GM19328 (cell line): ENCODE results near the gene ACKR2.

Experiments
- ATAC-seq: cut with Tn5 transposase; IDR thresholded peaks from one replicate; pipeline ENCODE4 v1.9.1; 2021; ENCODE audit warnings: mild to moderate bottlenecking, moderate library complexity; ENCODE audit not compliant: unreplicated experiment

ACKR2 gene, protein sequence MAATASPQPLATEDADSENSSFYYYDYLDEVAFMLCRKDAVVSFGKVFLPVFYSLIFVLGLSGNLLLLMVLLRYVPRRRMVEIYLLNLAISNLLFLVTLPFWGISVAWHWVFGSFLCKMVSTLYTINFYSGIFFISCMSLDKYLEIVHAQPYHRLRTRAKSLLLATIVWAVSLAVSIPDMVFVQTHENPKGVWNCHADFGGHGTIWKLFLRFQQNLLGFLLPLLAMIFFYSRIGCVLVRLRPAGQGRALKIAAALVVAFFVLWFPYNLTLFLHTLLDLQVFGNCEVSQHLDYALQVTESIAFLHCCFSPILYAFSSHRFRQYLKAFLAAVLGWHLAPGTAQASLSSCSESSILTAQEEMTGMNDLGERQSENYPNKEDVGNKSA

GRCh38 chr3:42809202-42809601, at the start of gene ACKR2:
Gene ACKR2, plus strand, starts transcription at chr3:42809445. Its CDS starts 55,058 bp downstream, at chr3:42864503.
- no peak for ATAC-seq

DNA sequence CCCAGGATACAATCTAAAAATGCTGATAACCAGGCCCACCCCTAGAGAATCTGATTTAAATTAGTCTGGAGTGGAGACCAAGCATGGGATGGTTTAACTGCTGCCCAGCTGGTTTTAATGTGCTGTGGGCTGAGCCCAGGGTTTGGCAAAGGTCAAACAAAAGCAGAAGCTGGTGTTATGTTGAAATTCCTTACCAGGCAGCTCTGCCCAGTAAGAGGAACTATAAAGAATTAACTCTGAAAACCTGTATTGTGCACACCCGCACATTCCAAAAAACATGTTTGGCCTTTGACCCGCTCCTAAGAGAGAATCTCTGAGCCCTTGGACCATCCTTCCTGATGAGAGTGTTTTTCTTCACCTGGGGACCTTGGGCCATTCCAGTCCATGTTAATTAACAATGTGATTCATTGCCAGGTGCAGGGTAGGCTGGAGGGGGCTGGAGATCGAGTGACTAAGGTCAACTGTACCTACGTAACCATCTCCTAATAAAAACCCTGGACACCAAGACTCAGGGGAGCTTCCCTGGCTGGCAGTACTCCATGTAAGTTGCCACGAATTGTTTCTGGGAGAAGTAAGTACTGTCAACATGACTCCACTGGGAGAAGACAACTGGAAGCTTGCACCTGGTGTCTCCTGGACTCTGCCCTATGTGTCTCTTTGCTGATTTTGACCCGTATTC, 47.1 kb upstream of the ACKR2 start:
- no peak for ATAC-seq

DNA sequence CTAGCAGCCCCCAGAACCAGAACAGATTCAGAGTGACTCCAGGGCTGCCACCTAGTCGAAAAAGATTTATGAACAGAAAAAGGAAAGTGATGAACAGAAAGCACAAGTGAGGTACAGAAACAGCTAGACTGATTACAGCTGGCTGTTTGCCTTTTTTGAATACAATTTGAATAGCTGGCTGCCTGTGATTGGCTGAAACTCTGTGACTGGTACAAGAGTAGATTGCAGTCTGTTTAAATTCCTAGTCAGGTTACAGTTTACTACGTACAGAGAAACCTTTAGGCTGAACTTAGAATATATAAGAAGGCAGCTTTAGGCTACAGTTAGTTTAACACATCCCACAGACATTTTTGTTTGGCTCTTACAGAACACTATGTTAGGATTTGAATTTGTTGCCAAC, 46.2 kb upstream of the ACKR2 start:
- no peak for ATAC-seq

DNA sequence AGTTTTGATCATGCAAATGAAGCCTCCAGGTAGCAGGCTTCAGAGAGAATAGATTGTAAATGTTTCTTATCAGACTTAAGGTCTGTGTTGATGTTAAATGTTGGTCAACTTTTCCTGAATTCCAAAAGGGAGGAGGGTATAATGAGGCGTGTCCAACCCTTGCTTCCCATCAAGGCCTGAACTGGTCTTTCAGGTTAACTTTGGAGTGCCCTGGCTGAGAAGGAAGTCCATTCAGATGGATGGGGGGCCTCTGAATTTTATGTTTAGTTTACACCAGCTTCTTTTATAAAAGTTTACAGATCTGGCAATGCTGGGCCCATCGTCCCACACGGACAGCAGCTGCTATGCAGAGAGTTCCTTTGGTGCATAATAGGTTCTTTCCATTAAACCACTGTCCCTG, 45.1 kb upstream of the ACKR2 start:
- ATAC-seq: no peak

DNA sequence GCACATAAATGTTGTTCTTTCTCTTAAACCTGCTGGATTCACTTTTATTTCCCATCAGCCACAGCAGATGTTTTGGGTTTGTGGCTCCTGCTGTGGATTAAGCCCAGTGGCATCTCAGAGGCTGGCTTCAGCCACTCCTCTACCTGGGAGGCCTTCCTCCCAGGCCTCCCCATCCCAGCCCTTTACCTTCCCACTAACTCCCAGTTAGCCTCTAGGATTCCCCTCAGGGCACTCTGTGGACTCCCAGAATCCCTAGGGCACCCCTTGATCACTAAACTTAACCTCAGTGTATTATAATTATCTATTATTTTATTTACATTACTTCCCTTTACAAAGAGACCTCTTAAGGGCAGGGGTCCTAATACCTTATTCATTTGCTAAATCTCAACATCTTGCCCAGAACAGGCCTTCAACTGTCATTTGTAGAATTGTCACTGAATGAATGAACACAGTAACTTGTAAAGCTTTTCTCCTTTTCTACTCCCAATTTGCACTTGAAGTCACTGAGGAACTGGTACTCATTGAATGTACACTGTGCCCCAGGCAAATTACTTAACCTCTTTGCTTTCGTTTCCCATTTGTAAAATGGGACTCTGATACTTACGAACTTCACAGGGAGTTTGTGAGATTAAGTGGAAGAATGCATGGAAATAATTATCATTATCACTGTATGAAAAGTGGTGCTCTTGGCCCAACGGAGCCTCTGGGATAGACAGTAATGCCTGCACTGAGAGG, 44.5 kb upstream of the ACKR2 start:
- no peak for ATAC-seq

DNA sequence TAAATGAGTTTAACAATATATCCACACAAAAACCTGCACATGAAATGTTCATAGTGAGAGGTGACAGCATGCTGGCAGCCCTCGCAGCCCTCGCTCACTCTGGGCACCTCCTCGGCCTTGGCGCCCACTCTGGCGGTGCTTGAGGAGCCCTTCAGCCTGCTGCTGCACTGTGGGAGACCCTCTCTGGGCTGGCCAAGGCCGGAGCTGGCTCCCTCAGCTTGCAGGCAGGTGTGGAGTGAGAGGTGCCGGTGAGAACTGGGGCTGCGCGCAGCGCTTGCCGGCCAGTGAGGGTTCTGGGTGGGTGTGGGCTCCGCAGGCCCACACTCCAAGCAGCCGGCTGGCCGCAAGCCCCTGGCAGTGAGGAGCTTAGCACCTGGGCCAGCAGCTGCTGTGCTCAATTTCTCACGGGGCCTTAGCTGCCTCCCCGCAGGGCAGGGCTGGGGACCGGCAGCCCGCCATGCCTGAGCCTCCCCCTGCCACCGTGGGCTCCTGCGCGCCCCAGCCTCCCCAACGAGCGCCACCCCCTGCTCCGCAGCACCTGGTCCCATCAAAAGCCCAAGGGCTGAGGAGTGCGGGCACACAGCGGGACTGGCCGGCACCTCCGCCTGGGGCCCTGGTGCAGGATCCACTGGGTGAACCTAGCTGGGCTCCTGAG, 39.6 kb upstream of the ACKR2 start:
- no peak for ATAC-seq

- no peak for ATAC-seq
These were observed 38.0 kb upstream of the ACKR2 start for GRCh38 chr3:42771271-42771670.

DNA sequence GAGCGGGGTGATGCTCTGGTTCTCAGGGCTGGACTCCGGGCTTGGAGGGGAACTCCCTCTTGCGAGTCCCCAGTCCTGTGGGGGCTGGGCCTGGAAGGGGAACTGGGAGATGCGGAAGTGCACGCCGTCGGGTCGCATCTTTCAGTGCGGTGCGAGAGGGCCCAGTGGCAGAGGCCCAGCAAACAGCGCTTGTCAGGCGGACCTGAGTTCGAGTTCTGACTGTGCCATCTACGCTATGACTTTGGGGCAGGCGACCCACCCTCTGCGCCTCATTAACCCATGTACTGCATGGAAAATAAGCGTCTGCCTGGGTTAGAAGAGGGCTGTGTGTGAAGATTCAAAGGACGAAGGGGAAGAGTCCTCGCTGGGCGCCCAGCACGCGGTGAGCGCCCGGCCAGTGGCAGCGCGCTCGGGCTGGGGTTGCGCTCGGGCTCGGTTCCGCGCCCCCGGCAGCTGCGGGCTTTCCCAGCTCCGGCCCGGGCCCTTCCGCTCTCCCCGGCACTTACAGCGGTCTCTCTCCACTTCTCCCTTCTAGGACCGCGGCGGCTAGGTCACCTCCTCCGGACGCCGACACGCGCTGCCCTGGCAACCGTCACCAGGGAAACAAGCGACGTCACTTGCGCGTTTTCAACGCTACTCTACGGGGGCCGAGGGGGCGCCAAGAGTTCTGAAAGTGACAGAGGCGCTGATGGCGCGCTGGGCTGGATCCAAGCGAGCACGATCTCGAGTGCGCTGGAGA, 36.4 kb upstream of the ACKR2 start, which contains the start of gene CCDC13:
Gene CCDC13 (minus strand): TSS at position 584 of the 739 bp plus-strand sequence. CDS start 14,908 bp downstream, outside the sequence.
- peak; percentile 99 for ATAC-seq

DNA sequence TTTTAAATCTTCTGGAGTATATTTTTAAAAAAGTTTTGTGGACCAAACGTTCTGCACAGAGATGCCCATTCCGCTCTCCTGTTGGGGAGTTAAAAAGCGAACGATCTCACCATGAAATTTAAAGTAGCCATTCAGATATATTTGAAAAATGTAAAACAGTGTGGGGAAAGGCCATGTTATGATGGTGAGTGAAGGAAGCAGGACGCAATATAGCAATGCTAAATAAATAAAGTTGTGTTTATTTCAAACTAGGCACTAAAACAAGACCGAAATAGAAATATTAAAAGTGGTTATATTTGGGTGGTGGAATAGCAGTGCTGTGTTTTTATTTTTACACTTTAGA, 35.9 kb upstream of the ACKR2 start:
- peak; percentile 14 for ATAC-seq

DNA sequence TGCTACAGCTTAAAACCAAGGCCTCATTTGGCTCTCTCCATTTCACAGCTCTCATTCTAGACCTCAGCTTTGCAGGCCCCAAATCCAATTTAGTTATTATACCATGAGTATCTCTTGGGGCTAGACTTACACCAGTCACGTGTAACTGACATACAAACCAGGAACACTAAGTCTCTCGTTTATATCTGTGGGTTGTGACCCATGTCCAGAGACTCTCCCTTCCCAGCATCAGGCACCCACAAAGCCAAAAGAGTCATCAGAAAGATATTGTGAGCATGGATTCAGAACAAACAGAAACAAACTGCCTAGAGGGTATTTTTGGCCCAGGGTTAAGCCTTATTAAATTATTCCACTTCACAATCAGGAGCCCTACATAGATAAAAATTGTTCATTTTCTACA, 30.6 kb upstream of the ACKR2 start:
- ATAC-seq: no peak

DNA sequence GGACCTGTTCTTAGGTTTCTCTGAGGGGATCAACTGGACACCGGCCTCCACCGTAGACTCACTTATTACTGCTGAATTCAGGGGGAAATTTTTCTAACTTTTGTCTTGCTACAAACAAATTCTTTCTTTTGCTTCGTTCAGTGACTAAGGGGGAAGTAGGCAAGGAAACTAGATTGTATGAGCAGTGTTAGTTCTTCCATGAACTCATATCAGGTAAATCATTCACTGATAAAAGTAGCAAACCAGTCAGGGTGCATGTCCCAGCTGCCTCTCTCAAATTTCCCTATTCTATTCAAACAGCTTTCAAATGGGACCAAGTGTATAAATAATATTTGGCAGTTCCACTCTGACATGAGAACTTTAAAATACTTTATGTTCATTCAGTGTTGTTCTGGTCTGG, 28.8 kb upstream of the ACKR2 start:
- ATAC-seq: no peak

DNA sequence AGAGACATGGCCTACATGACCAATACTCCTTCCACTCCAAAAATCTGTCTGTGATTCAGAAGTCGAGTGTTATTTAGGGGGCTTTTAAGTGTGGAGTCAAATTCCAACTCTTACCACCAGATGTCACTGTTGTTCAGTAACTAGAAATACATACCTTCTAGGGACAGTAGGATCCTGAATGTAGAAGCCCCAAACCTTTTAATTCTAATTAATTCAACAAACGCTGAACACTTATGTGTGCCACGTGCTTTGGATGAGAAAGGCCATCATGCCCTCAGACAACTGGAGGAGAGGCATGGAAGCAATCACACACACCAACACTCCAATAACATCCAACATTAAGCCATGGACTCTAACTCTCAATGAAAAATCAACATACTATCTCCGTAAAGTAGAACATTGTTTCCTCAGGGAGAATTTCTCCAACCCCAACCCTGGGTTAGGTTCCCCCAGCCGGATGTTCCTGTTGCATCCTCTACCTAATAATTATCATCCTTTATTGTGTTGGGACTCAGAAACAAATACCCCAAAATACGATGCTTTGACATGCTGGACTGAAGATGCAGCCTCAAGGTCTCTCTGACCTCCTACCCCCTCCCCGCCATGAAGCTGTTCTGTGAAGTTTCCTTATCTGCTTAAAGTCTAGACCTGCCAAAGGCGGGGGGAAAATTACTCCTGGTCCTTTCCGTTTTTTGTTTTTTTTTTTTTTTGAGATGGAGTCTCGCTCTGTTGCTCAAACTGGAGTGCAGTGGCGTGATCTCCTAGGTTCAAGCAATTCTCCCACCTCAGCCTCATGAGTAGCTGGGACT, 28.1 kb upstream of the ACKR2 start:
- ATAC-seq: no peak

DNA sequence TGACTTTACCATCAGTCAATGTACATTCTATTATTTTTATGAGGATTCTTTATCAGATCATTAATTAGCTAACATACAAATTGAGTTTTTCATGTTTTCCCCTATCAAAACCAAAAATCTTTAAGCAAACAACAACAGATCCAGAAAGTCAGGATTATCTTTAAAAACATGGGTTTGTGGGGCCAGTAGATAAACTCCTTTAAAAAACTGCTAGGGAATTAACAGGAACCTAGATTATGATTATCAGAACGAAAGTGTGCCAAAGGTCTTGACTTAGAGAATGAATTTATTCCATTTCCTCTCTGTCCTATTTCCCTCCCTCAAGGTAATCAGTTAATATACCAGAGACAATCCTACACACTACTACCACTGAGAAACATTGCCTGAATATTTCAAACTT, 23.0 kb upstream of the ACKR2 start:
- ATAC-seq: no peak

GRCh38 chr3:42786631-42787030, 22.6 kb upstream of the ACKR2 start:
- ATAC-seq: no peak

DNA sequence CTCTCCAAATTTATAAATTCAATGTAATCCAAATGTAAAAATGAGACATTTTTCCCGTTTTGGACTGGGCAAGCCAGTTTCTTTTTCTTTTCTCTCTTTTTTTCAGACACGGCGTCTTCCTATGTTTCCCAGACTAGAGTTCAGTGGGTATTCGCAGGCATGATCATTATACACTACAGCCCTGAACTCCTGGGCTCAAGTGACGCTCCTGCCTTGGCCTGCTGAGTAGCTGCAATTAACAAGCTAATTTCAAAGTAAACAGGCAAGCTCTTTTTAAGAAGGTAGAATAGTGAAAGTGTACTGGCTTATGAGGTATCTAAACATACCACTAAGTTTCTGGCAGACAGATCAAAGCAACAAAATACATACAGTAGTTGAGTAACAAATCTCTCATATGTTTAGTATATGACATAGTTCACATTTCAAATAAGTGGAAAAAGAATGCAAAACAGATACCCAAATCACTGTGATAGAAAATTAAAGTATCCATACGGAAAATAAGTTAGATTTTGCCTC, 18.5 kb upstream of the ACKR2 start:
- ATAC-seq: no peak

GRCh38 chr3:42795621-42796181, 13.5 kb upstream of the ACKR2 start:
- ATAC-seq: no peak

GRCh38 chr3:42796332-42796885, 12.8 kb upstream of the ACKR2 start:
- no peak for ATAC-seq

DNA sequence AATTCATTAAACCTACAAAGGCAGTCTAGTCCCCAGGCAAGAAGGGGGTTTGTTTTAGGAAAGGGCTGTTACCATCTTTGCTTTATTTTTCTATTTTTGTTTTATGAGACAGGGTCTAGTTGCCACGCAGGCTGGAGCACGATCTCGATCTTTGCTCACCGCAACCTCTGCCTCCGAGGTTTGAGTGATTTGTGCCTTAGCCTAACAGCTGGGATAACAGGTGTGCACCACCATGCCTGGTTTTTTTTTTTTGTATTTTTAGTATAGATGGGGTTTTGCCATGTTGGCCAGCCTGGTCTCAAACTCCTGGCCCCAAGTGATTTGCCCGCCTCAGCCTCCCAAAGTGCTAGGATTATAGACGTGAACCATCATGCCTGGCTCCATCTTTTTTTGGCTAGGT, 9.9 kb upstream of the ACKR2 start:
- no peak for ATAC-seq

GRCh38 chr3:42800251-42800650, 9.0 kb upstream of the ACKR2 start:
- ATAC-seq: no peak
